Caki2 (cell line): ENCODE results near the gene TUFT1. TPM values are rescaled to one million over a fixed set of nuclear protein-coding genes. Genes with fewer than 3 reads are reported as not detected.
"Not testable (repeated sequence)": the region's sequence is repeated elsewhere in the genome, so short reads cannot be mapped to it uniquely, and the experiment has no call there.

Source experiments
- DNase-seq: peaks from one replicate; pipeline ENCODE4 v3.0.0-alpha.2; 2015; ENCODE audit warnings: low read depth
- in situ Hi-C: cut with HindIII; loops from 2 replicates; pipeline ENCODE4 v1.10.0; 2016; ENCODE audit warnings: low sequenced_read_pairs, low pct_unique_long_range_greater_than_20kb, mixed read lengths
- total RNA-seq: library from RNA; depleted of rRNA; stranded (reverse); fragments of >200 nt; shearing (Covaris generic); gene quantifications from 2 replicates; pipeline ENCODE4 v1.2.3, GENCODE V29; 2014; ENCODE audit warnings: low replicate concordance

Gene TUFT1
- total RNA-seq, 1 experiment from 2014 or later, result 5.8 TPM

- DNase-seq, result peak; percentile 84
- in situ Hi-C loops, result no loop called here
These were observed 29.0 kb upstream of the TUFT1 start, which contains the start of gene CGN for GRCh38 chr1:151510957-151511635. TSS of gene CGN (plus strand) at chr1:151511387. CDS start at chr1:151518520, 7,133 bp downstream.

- in situ Hi-C loops, result no loop called here
- DNase-seq, result no peak
These were observed 28.4 kb upstream of the TUFT1 start for GRCh38 chr1:151511636-151512215.

- in situ Hi-C loops, result no loop called here
- DNase-seq, result no peak
These were observed 27.8 kb upstream of the TUFT1 start for GRCh38 chr1:151512326-151512725.

GRCh38 chr1:151512801-151513625, 27.1 kb upstream of the TUFT1 start:
- in situ Hi-C loops, result no loop called here
- no peak for DNase-seq

- in situ Hi-C loops, result no loop called here
- DNase-seq, result peak; percentile 22
These were observed 26.4 kb upstream of the TUFT1 start for GRCh38 chr1:151513626-151514121.

- in situ Hi-C loops, result no loop called here
- no peak for DNase-seq
These were observed 25.7 kb upstream of the TUFT1 start for GRCh38 chr1:151514366-151514765.

- DNase-seq, result no peak
- in situ Hi-C loops, result no loop called here
These were observed 24.8 kb upstream of the TUFT1 start for GRCh38 chr1:151515265-151515664.

GRCh38 chr1:151516031-151516511, 24.0 kb upstream of the TUFT1 start:
- in situ Hi-C loops, result no loop called here
- DNase-seq, result no peak

GRCh38 chr1:151518431-151518830, 21.7 kb upstream of the TUFT1 start:
- in situ Hi-C loops, result no loop called here
- no peak for DNase-seq

GRCh38 chr1:151518936-151519335, 21.2 kb upstream of the TUFT1 start:
- in situ Hi-C loops, result no loop called here
- no peak for DNase-seq

- DNase-seq, result no peak
- in situ Hi-C loops, result no loop called here
These were observed 20.4 kb upstream of the TUFT1 start for GRCh38 chr1:151519667-151520066.

- no peak for DNase-seq
- in situ Hi-C loops, result no loop called here
These were observed 19.8 kb upstream of the TUFT1 start for GRCh38 chr1:151520359-151520758.

GRCh38 chr1:151522427-151522826, 17.7 kb upstream of the TUFT1 start:
- in situ Hi-C loops, DNase-seq: not testable (repeated sequence)

GRCh38 chr1:151523326-151523725, 16.8 kb upstream of the TUFT1 start:
- in situ Hi-C loops, result no loop called here
- DNase-seq, result no peak

GRCh38 chr1:151524736-151525135, 15.4 kb upstream of the TUFT1 start:
- in situ Hi-C loops, result no loop called here
- no peak for DNase-seq

- in situ Hi-C loops, result no loop called here
- no peak for DNase-seq
These were observed 13.2 kb upstream of the TUFT1 start for GRCh38 chr1:151526735-151527525.

- in situ Hi-C loops, result no loop called here
- DNase-seq, result no peak
These were observed 10.9 kb upstream of the TUFT1 start for GRCh38 chr1:151529211-151529702.

GRCh38 chr1:151529781-151530180, 10.3 kb upstream of the TUFT1 start:
- DNase-seq, result no peak
- in situ Hi-C loops, result no loop called here
